OCI-LY1 (cell line): ENCODE measurements around the gene TAB2.

ENCODE experiments used
- H2AFZ ChIP-seq: fragments of 200-600 bp; sonication (generic), shearing (Covaris generic); 2 replicates; pipeline ENCODE4 v1.6.0; 2014; ENCODE audit warnings: antibody characterized with exemption, mild to moderate bottlenecking, low read length
- H3F3A ChIP-seq: fragments of 200-600 bp; sonication (generic), shearing (Covaris generic); 2 replicates; pipeline ENCODE4 v1.6.0; 2014; ENCODE audit warnings: mild to moderate bottlenecking, antibody characterized with exemption, low read length, moderate library complexity; ENCODE audit not compliant: insufficient read depth
- H3K27ac ChIP-seq: fragments of 200-600 bp; sonication (generic); 2 replicates; pipeline ENCODE4 v1.5.1; 2014; ENCODE audit warnings: low read length, mixed run types, mild to moderate bottlenecking, low read depth; ENCODE audit not compliant: poor library complexity, severe bottlenecking
- H3K27me3 ChIP-seq: fragments of 200-600 bp; sonication (generic); 2 replicates; pipeline ENCODE4 v1.6.0; 2014; ENCODE audit warnings: antibody characterized with exemption, mild to moderate bottlenecking, low read length, moderate library complexity; ENCODE audit not compliant: insufficient read depth
- H3K36me3 ChIP-seq: fragments of 200-600 bp; sonication (generic); 2 replicates; pipeline ENCODE4 v1.6.1; 2014; ENCODE audit warnings: mild to moderate bottlenecking, antibody characterized with exemption, low read length, moderate library complexity, mixed read lengths; ENCODE audit not compliant: insufficient read depth
- H3K4me1 ChIP-seq: fragments of 200-600 bp; sonication (generic); 2 replicates; pipeline ENCODE4 v1.5.1; 2014; ENCODE audit warnings: mild to moderate bottlenecking, low read length, moderate library complexity; ENCODE audit not compliant: insufficient read depth, severe bottlenecking
- H3K4me2 ChIP-seq: fragments of 200-600 bp; sonication (generic), shearing (Covaris generic); 2 replicates; pipeline ENCODE4 v1.6.1; 2014; ENCODE audit warnings: low read length
- H3K4me3 ChIP-seq: fragments of 200-600 bp; sonication (generic); 2 replicates; pipeline ENCODE4 v1.5.1; 2014; ENCODE audit warnings: low read length, low read depth, mild to moderate bottlenecking, mixed read lengths; ENCODE audit not compliant: poor library complexity, severe bottlenecking
- H3K79me2 ChIP-seq: fragments of 200-600 bp; shearing (Covaris generic); 2 replicates; pipeline ENCODE4 v1.6.1; 2016; ENCODE audit warnings: mixed run types, low read length, mixed read lengths; ENCODE audit not compliant: insufficient read depth
- H3K9ac ChIP-seq: fragments of 200-600 bp; sonication (generic), shearing (Covaris generic); 2 replicates; pipeline ENCODE4 v1.6.1; 2014; ENCODE audit warnings: mild to moderate bottlenecking, low read length, mixed read lengths
- H3K9me2 ChIP-seq: fragments of 200-600 bp; sonication (generic), shearing (Covaris generic); 2 replicates; pipeline ENCODE4 v1.6.1; 2014; ENCODE audit warnings: low read depth, mild to moderate bottlenecking, low read length, mixed read lengths
- H3K9me3 ChIP-seq: fragments of 200-600 bp; shearing (Covaris generic); 2 replicates; pipeline ENCODE4 v1.6.1; 2014; ENCODE audit warnings: low read length, mixed read lengths
- H4K20me1 ChIP-seq: fragments of 200-600 bp; sonication (generic), shearing (Covaris generic); 2 replicates; pipeline ENCODE4 v1.6.0; 2016; ENCODE audit warnings: mild to moderate bottlenecking, low read length; ENCODE audit not compliant: insufficient read depth
- EZH2 ChIP-seq: fragments of 200-600 bp; sonication (generic), shearing (Covaris generic); IDR thresholded peaks from 2 replicates; pipeline ENCODE4 v1.8.0; 2017; ENCODE audit warnings: borderline replicate concordance, mixed run types, mild to moderate bottlenecking, antibody characterized with exemption, low read length, moderate library complexity, mixed read lengths
- TF ChIP-seq, protein P1 (sequence below): fragments of 200-600 bp; sonication (generic), shearing (Covaris generic); IDR thresholded peaks from 2 replicates; pipeline ENCODE4 v1.5.1; 2017; ENCODE audit warnings: mild to moderate bottlenecking, antibody characterized with exemption, low read length, moderate library complexity, mixed read lengths

Gene TAB2

DNA sequence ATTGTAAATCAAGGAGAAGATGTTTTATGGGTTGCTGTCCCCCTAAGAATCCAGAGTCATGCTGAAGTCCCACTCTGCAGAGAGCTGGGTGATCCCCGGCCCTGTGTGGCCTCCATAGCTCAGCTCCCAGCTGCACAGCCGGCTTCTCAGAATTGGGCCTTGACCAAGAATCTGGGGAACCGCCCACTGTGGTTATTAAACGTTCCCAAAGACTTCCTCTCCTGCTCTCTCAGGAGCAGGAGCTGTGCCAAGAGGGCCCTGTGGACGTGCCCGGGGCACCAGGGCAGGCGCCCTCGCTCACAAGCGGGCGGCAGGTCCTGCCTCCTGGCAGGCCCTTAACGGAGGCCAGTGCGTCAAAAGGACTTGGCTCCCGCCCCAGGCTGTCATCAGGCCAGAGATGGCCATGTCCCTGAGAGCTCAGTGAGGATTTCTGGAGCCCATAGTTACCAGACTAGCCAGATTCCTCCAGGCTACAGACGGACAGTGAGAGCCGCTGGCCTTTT is 136.9 kb downstream of the TAB2 start:
- no peaks in the 10 kb centered on the region for H3K9me2 ChIP-seq
- H3K9me3 ChIP-seq: no peaks in the 10 kb centered on the region
- H3K27ac ChIP-seq: no peak overlapping the region
- H3F3A ChIP-seq: no peaks in the 10 kb centered on the region
- H4K20me1 ChIP-seq: no peaks in the 10 kb centered on the region
- H3K4me3 ChIP-seq: no peak overlapping the region
- peaks cover 56% of the 10 kb centered on the region; the same call in 1 of the 2 replicates for H3K36me3 ChIP-seq
- TF ChIP-seq EZH2: no peak
- no peak overlapping the region for H3K4me2 ChIP-seq
- no peaks in the 10 kb centered on the region for H3K79me2 ChIP-seq
- H2AFZ ChIP-seq: no peak overlapping the region
- no peak overlapping the region for H3K9ac ChIP-seq
- H3K27me3 ChIP-seq: no peaks in the 10 kb centered on the region
- H3K4me1 ChIP-seq: no peaks in the 10 kb centered on the region

DNA sequence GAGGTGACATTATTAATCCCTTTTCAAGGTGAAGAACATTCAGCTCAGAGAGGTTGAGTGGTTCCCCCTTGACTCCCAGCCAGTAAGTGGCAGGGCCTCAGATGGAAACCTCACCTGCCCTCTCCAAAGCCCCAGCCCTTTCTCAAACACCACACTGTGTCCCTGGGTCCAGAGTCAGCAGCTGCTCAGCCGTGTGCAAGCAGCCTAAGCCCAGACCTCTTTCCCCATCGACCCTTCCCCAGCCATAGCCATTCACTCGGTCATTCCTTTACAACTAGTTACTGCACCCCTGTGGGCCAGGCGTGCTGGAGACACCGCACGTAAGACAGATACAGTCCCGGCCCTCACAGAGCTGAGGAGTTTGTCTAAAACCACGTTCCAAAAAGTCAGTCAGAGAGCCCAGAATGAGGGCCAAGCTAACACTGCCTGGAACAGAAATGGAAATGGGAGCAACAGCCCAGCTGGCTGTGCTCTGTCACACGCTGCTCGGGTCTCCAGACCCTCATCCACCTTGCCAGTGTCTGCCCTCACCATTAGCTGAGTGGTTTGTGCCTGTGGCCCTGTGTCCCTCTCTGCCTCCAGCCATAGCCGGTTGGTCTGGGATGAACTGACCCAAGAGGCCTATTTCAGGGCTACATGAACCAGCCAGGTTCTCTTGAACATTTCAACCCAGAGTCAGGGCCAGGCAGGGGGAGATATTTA is 137.7 kb downstream of the TAB2 start:
- Histone ChIP-seq H3K36me3 (peaks cover 58% of the 10 kb centered on the region; the same call in 1 of the 2 replicates), H3K9me2 (no peaks in the 10 kb centered on the region), H3K9ac (no peak overlapping the region), H3K4me1 (no peaks in the 10 kb centered on the region), H3K4me2 (no peak overlapping the region), H3K79me2 (no peaks in the 10 kb centered on the region), H3K4me3 (no peak overlapping the region), H2AFZ (no peak overlapping the region), H3K27ac (no peak overlapping the region), H3F3A (no peaks in the 10 kb centered on the region), H3K9me3 (no peaks in the 10 kb centered on the region), H4K20me1 (no peaks in the 10 kb centered on the region), H3K27me3 (no peaks in the 10 kb centered on the region)
- TF ChIP-seq, protein P1, sequence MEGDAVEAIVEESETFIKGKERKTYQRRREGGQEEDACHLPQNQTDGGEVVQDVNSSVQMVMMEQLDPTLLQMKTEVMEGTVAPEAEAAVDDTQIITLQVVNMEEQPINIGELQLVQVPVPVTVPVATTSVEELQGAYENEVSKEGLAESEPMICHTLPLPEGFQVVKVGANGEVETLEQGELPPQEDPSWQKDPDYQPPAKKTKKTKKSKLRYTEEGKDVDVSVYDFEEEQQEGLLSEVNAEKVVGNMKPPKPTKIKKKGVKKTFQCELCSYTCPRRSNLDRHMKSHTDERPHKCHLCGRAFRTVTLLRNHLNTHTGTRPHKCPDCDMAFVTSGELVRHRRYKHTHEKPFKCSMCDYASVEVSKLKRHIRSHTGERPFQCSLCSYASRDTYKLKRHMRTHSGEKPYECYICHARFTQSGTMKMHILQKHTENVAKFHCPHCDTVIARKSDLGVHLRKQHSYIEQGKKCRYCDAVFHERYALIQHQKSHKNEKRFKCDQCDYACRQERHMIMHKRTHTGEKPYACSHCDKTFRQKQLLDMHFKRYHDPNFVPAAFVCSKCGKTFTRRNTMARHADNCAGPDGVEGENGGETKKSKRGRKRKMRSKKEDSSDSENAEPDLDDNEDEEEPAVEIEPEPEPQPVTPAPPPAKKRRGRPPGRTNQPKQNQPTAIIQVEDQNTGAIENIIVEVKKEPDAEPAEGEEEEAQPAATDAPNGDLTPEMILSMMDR: no peak
- no peak for TF ChIP-seq EZH2

DNA sequence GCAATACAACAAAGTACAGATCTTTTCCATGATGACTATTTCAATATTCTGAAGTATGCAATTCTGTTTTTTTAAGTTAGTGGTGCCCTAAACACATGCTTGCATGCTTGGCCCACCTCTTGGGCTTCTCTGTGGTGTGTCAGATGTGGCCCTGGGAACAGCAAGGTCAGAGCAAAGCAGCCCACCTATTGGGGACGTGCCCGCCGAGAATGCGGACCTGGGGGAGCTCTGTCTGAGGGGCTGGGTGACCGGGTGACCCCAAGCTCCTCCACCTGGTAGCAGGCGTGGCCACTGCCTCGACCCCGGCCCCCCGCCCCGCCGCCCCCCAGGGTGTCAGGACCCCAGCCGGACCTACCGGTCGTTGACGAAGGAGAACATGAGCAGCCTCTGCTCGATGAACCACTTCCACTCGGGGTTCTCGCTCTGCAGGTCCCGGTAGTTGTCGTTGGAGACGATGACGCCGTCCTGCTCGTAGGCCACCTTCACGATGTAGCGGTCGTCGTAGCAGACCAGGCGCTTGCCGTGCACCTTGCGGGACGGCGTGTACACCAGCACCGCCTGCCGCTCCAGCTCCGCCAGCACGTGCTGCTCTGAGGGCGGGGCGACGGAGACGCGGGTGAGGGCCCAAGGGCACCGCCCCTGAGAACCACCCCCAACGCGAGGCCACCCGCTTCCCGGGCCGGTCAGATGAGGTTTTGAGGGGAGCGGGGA is 139.0 kb downstream of the TAB2 start:
- Histone ChIP-seq H3K27ac (no peak overlapping the region), H3K4me1 (no peaks in the 10 kb centered on the region), H3K9ac (no peak overlapping the region), H3K4me2 (no peak overlapping the region), H3K9me3 (no peaks in the 10 kb centered on the region), H2AFZ (no peak overlapping the region), H3K36me3 (peaks cover 57% of the 10 kb centered on the region), H3K9me2 (no peaks in the 10 kb centered on the region), H3K4me3 (no peak overlapping the region), H4K20me1 (no peaks in the 10 kb centered on the region), H3F3A (no peaks in the 10 kb centered on the region), H3K79me2 (no peaks in the 10 kb centered on the region), H3K27me3 (no peaks in the 10 kb centered on the region)
- TF ChIP-seq EZH2: no peak
- TF ChIP-seq, protein P1: no peak
